Transverse colon (tissue), 4 donors: ENCODE measurements around the gene DOCK3. TPM values are rescaled to one million over a fixed set of nuclear protein-coding genes. Genes with fewer than 3 reads are reported as not detected.
A peak's percentile ranks its signal among the peaks of the same experiment; 100 is the strongest.

ENCODE experiments used
- DNase-seq: peaks from one replicate; pipeline ENCODE4 v3.0.0-alpha.2; 2019
- H3K27ac ChIP-seq, 4 donors: fragments of 200-600 bp; sonication (generic); 2 replicates each; pipeline ENCODE4 v1.5.1; 2016 to 2018; ENCODE audit warnings: inconsistent platforms in 4 of 4
- H3K27me3 ChIP-seq: fragments of 200-600 bp; sonication (generic); 2 replicates; pipeline ENCODE4 v1.5.1; 2017; ENCODE audit warnings: inconsistent platforms
- H3K36me3 ChIP-seq, 4 donors: fragments of 200-600 bp; sonication (generic); 2 replicates each; pipeline ENCODE4 v1.5.1; 2017 to 2019; ENCODE audit warnings: inconsistent platforms in 4 of 4
- H3K4me1 ChIP-seq, 4 donors: fragments of 200-600 bp; sonication (generic); 2 replicates each; pipeline ENCODE4 v1.5.1; 2017 to 2020; ENCODE audit warnings: inconsistent platforms in 4 of 4
- H3K4me3 ChIP-seq, 4 donors: fragments of 200-600 bp; sonication (generic); 1 replicate in 1 of 4; 2 replicates in 3 of 4; pipeline versions ENCODE4 v1.5.1 to v1.6.1; 2017 to 2019; ENCODE audit warnings: inconsistent platforms in 4 of 4
- H3K9me3 ChIP-seq, 2 donors: fragments of 200-600 bp; sonication (generic); 2 replicates each; pipeline ENCODE4 v1.5.1; 2017 to 2019; ENCODE audit warnings: inconsistent platforms in 2 of 2
- EP300 ChIP-seq: sonication (generic); formaldehyde crosslinking; IDR thresholded peaks from one replicate; pipeline ENCODE4 v1.6.1; 2017; ENCODE audit warnings: antibody characterized with exemption, low read depth
- POLR2A ChIP-seq: fragments of 450-650 bp; IDR thresholded peaks from one replicate; pipeline ENCODE4 v1.6.1; 2016; ENCODE audit warnings: antibody characterized with exemption, mild to moderate bottlenecking, moderate library complexity
- POLR2AphosphoS5 ChIP-seq, 3 donors: sonication (generic); formaldehyde crosslinking; IDR thresholded peaks; one replicate each; pipeline ENCODE4 v1.6.1; 2016; ENCODE audit warnings: antibody characterized with exemption in 3 of 3
- WGBS, 2 donors: methylation state at CpG; one replicate each; pipeline ENCODE4 v1.1.5; 2018; ENCODE audit warnings: low coverage in 1 of 2; 5-methylcytosine and 5-hydroxymethylcytosine counted together
- in situ Hi-C, 4 donors: fragments of 200-750 bp; cut with MboI; loops; one replicate each; pipeline versions ENCODE4 v1.15.0 to v1.15.1; 2017; ENCODE audit warnings: low sequenced_read_pairs in 3 of 4, low pct_ligation_motif_present in 1 of 4, low pct_unique_long_range_greater_than_20kb in 1 of 4
- intact Hi-C: fragments of 100-400 bp; cut with DNase I; formaldehyde crosslinking; loops from one replicate; pipeline ENCODE4 v1.15.1; 2023; ENCODE audit warnings: low total_unique reads
- total RNA-seq, 4 donors: library from RNA; depleted of rRNA; stranded (reverse); fragments of >200 nt; gene quantifications; one replicate each; pipeline ENCODE4 v1.1.0, GENCODE V29; 2016
- TF ChIP-seq, protein P1 (sequence below), 5 experiments: fragments of 200-600 bp in 3 of 5; fragments of 450-650 bp in 2 of 5; sonication (generic) in 3 of 5; IDR thresholded peaks; 1 replicate in 2 of 5; 2 replicates in 3 of 5; pipeline ENCODE4 v1.5.1; 2016 to 2017; ENCODE audit warnings: antibody characterized with exemption in 5 of 5, inconsistent platforms in 3 of 5, mild to moderate bottlenecking in 2 of 5, moderate library complexity in 1 of 5

DOCK3 gene
- total RNA-seq, 4 donors from 2014 or later, result 0.41 to 0.75 (median 0.62) TPM

GRCh38 chr3:51004235-51004634, 329.5 kb downstream of the DOCK3 start:
- TF ChIP-seq, protein P1, sequence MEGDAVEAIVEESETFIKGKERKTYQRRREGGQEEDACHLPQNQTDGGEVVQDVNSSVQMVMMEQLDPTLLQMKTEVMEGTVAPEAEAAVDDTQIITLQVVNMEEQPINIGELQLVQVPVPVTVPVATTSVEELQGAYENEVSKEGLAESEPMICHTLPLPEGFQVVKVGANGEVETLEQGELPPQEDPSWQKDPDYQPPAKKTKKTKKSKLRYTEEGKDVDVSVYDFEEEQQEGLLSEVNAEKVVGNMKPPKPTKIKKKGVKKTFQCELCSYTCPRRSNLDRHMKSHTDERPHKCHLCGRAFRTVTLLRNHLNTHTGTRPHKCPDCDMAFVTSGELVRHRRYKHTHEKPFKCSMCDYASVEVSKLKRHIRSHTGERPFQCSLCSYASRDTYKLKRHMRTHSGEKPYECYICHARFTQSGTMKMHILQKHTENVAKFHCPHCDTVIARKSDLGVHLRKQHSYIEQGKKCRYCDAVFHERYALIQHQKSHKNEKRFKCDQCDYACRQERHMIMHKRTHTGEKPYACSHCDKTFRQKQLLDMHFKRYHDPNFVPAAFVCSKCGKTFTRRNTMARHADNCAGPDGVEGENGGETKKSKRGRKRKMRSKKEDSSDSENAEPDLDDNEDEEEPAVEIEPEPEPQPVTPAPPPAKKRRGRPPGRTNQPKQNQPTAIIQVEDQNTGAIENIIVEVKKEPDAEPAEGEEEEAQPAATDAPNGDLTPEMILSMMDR (IDR thresholded peaks at IDR 0.05), result no peak
- TF ChIP-seq POLR2A (no peak), EP300 (no peak), POLR2AphosphoS5 (IDR thresholded peaks at IDR 0.05) (no peak)
- intact Hi-C loops, result no loop called here
- no peak overlapping the region for H3K4me3 ChIP-seq
- no peaks in the 10 kb centered on the region for H3K27me3 ChIP-seq
- DNase-seq, result no peak
- H3K27ac ChIP-seq, result no peak overlapping the region
- peaks cover 0 to 4% (median 0%) of the 10 kb centered on the region in 4 donors for H3K4me1 ChIP-seq
- H3K9me3 ChIP-seq, result no peaks in the 10 kb centered on the region
- in situ Hi-C loops, result no loop called here
- WGBS, 2 donors, result 30% methylated on average over 2 of the region's 2 CpGs; no CpG with 5 or more reads in 1 of the 2 donors
- H3K36me3 ChIP-seq, result no peaks in the 10 kb centered on the region

GRCh38 chr3:51024121-51024520, 349.4 kb downstream of the DOCK3 start:
- in situ Hi-C loops, result no loop called here
- no peak for TF ChIP-seq POLR2A
- TF ChIP-seq POLR2AphosphoS5 (IDR thresholded peaks at IDR 0.05), result no peak
- TF ChIP-seq, protein P1 (IDR thresholded peaks at IDR 0.05), result no peak
- TF ChIP-seq EP300, result no peak

DNA sequence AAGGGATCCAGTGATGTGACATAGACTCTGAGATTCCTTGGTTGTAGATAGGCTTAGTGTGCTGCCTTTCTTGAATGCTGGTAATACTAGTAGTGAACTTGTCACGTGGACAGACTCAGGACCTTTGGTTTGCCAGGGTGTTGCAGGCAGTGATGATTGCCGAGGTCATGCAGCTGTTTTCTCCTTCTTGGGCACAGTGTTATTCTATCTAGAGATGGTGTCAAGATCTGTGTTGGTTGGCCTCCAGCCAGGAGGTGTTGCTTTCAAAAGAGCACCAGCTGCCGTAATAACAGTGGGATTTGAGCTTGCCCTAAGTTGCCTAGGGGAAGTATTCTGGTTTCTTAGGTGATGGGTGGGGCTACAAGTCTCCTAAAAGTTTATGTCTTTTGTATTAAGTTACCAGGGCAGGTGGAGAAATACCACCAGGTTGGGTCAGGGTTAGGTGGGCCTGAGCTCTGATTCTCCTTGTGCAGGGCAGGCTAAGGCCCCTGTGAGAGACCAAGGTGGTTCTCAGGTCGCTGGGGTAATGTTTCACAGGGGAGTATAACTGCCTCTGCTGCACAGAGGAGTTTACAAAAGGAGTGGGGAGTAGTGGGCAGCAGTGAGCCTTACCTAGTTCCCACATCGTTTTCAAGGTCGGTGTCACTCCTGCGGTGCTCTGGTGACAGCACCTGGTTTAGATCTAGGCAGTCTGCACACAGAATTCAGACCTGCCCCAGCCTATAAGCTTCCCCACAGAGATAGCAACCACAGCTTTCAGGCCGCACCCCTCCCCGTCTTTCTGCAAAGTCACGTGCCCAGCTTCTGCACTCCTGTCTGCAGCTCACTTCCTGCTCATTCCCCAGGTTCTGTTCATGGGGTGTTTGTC, 350.3 kb downstream of the DOCK3 start:
- DNase-seq, result peak; percentile 60
- in situ Hi-C loops (no loop called here), intact Hi-C loops (no loop called here)
- WGBS, 2 donors, result 11 to 32% methylated on average over 3 to 10 of the region's 10 CpGs
- Histone ChIP-seq H3K9me3 (no peaks in the 10 kb centered on the region), H3K4me1 (peaks cover 0 to 14% (median 5%) of the 10 kb centered on the region in 4 donors), H3K27me3 (no peaks in the 10 kb centered on the region), H3K4me3 (no peak overlapping the region), H3K36me3 (no peaks in the 10 kb centered on the region), H3K27ac (peak overlapping the region in 3 of 4 donors; percentile 7 to 32 (median 29))
- TF ChIP-seq EP300, result no peak
- TF ChIP-seq, protein P1 (IDR thresholded peaks at IDR 0.05), result no peak
- TF ChIP-seq POLR2AphosphoS5 (IDR thresholded peaks at IDR 0.05), result no peak
- no peak for TF ChIP-seq POLR2A

More at GRCh38 chr3:51024121-51024520, 349.4 kb downstream of the DOCK3 start:
- DNase-seq, result no peak
- H3K4me1 ChIP-seq, result peaks cover 0 to 14% (median 5%) of the 10 kb centered on the region in 4 donors
- no peak overlapping the region for H3K27ac ChIP-seq
- intact Hi-C loops, result no loop called here
- no peaks in the 10 kb centered on the region for H3K9me3 ChIP-seq
- H3K4me3 ChIP-seq, result no peak overlapping the region
- no peaks in the 10 kb centered on the region for H3K36me3 ChIP-seq
- no peaks in the 10 kb centered on the region for H3K27me3 ChIP-seq

GRCh38 chr3:51031666-51032065, 356.9 kb downstream of the DOCK3 start:
- H3K27ac ChIP-seq, result no peak overlapping the region
- no peaks in the 10 kb centered on the region for H3K27me3 ChIP-seq
- WGBS, 2 donors, result 62 to 88% methylated on average over 2 to 3 of the region's 3 CpGs
- no peaks in the 10 kb centered on the region for H3K4me1 ChIP-seq
- no peaks in the 10 kb centered on the region for H3K9me3 ChIP-seq
- TF ChIP-seq EP300 (no peak), POLR2AphosphoS5 (IDR thresholded peaks at IDR 0.05) (no peak), POLR2A (no peak)
- TF ChIP-seq, protein P1 (IDR thresholded peaks at IDR 0.05), result no peak
- DNase-seq, result no peak
- in situ Hi-C loops, result no loop called here
- intact Hi-C loops, result no loop called here
- H3K36me3 ChIP-seq, result no peaks in the 10 kb centered on the region
- no peak overlapping the region for H3K4me3 ChIP-seq
